ENCODE measurements around the gene CORO1A. TPM values are rescaled to one million over a fixed set of nuclear protein-coding genes. Genes with fewer than 3 reads are reported as not detected.

Gene CORO1A
- total and polyA plus RNA-seq, 12 donors, result 3.3 to 54.6 (median 7.3) TPM

GRCh38 chr16:30139583-30140481 lies 43.6 kb upstream of the CORO1A start:
- Histone ChIP-seq H3K27ac (peak overlapping the region in 1 of 10 donors; percentile 38), H3K9me3 (no peaks in the 10 kb centered on the region), H3K36me3 (no peaks in the 10 kb centered on the region), H3K4me1 (peaks cover 0 to 35% (median 0%) of the 10 kb centered on the region in 9 donors), H3K27me3 (no peaks in the 10 kb centered on the region), H3K4me3 (no peak overlapping the region)
- ATAC-seq (no peak), DNase-seq (no peak)
- intact Hi-C loops (cut with DNase I), result no loop called here
- WGBS, 2 donors, result 75 to 76% methylated on average over 13 of the region's 13 CpGs
- TF ChIP-seq CTCF (IDR thresholded peaks at IDR 0.05), result no peak

GRCh38 chr16:30141750-30142149 lies 41.7 kb upstream of the CORO1A start:
- Histone ChIP-seq H3K4me1 (peaks cover 0 to 32% (median 0%) of the 10 kb centered on the region in 9 donors), H3K36me3 (no peaks in the 10 kb centered on the region), H3K27me3 (no peaks in the 10 kb centered on the region), H3K4me3 (no peak overlapping the region), H3K27ac (no peak overlapping the region), H3K9me3 (no peaks in the 10 kb centered on the region)
- DNase-seq, result no peak
- no peak for ATAC-seq
- WGBS, 2 donors, result 86 to 94% methylated on average over 2 of the region's 2 CpGs
- intact Hi-C loops (cut with DNase I), result no loop called here
- no peak for TF ChIP-seq CTCF (IDR thresholded peaks at IDR 0.05)

GRCh38 chr16:30142672-30143346 lies 40.6 kb upstream of the CORO1A start:
- WGBS, 2 donors, result 84 to 88% methylated on average over 13 of the region's 13 CpGs

More at GRCh38 chr16:30142672-30143346, 40.6 kb upstream of the CORO1A start:
- Histone ChIP-seq H3K27ac (no peak overlapping the region), H3K36me3 (no peaks in the 10 kb centered on the region), H3K9me3 (no peaks in the 10 kb centered on the region), H3K4me3 (no peak overlapping the region), H3K27me3 (no peaks in the 10 kb centered on the region), H3K4me1 (peaks cover 0 to 25% (median 0%) of the 10 kb centered on the region in 9 donors)
- DNase-seq (no peak), ATAC-seq (no peak)
- intact Hi-C loops (cut with DNase I), result no loop called here
- peak in 2 of 9 donors; percentile 17 to 31 for TF ChIP-seq CTCF (IDR thresholded peaks at IDR 0.05)
